NK-92 (cell line): Measurements from ENCODE around the gene RBX1.

ENCODE experiments used
- DNase-seq: peaks from one replicate; lab custom pipeline; 2025; ENCODE audit not compliant: unreplicated experiment; lab: John Stamatoyannopoulos, UW

RBX1 gene

DNA sequence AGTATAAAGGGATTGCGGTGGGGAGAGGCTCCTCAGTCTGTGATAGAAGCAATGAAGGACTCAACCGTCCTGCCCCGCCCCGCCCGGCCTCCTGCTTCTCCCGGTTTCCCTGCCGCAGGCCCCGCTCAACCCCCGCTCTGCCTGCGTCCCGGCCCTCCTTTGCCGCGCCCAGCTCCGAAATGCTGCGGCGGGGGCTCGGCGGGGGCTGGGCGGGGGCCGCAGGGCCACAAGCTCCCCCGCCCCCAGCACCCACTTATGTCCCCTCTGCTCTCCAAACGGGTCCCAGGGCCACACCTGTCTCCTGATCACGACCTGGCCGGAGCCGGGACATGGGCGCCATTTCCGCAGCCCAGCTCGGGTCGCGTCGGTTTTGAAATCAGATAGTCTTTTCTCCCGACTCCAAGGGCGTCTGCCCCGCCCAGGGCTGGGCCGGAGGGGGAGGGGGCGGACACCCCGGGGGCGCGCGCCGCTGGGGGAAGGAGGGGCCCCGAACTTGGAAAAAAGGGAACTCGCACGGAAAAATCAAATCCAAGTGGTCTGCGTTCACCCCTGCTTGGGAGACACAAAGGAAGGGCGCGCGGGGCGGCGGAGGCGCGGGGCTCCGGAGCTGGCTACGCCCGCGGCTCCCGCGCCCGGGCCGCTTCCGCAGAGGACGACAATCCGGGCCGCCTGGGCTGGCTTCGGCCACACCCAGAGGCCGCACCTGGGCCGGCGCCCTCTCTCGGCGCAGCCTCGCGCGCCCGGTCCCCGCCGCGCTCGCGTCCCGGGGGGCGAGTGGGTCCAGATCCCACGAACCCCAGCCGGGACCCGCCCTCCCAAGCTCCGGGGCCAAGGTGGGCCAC, 70.7 kb downstream of the RBX1 start:
- DNase-seq: no peak

DNA sequence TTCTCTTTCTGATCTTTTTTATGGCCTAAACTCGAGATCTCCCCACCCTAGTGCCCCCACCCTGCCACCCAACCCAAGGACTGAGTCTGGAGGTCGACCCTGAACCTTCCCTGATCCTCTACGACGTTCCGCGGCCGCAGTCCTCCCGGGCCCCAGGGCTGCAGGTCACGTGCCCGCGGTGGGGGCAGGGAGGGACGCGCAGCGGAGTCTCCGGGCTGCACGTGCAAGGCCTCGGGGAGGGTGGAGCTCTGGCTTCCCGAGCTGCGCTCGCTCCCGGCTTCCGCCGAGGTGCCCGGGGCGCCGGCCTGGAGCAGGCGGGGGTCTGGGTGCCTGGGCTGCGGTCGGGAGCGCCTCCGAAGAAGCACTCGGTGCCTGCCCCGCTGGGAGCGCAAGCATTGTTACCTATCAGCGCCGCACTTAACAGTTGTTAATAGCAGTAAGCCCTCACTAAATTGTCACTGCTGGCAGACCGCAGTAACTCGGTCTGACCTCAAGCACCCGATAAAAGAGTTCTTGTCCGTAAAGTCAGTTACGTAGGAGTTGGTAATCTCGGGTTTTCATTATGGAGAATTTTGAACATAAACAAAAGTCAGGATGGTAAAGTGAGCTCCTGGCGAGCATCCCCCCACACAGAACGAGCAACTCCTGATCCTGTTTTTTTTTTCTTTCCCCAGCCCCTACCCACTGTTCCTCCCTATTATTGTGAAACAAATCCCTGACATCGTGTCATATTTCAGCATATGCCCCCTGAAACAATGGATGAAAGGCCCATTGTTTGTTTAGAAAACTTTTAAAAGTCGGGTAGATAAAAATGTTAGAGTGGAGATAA, 71.5 kb downstream of the RBX1 start:
- no peak for DNase-seq
